Measurements from ENCODE around the gene DYNLRB1. TPM values are rescaled to one million over a fixed set of nuclear protein-coding genes. Genes with fewer than 3 reads are reported as not detected.

Gene DYNLRB1
- total and polyA plus RNA-seq, 2 donors (not counting 3 experiments of a cell fraction or from before 2014, with no cell fraction given): 142 to 245 TPM

GRCh38 chr20:34510575-34510974, 5.6 kb upstream of the DYNLRB1 start:
- Histone ChIP-seq H3K4me2 (ENCODE audit: insufficient read depth, low read length) (no peak overlapping the region), H3K9ac (replicated peaks; ENCODE audit: extremely low read depth, insufficient read depth, low read length) (no peak overlapping the region), H3K9me3 (replicated peaks; ENCODE audit: control insufficient read depth, insufficient read depth, low read length) (no peaks in the 10 kb centered on the region), H2AFZ (ENCODE audit: low read depth, low read length) (no peak overlapping the region), H3K4me1 (ENCODE audit: control insufficient read depth, extremely low read depth, insufficient read depth, low read length) (peaks cover 8% of the 10 kb centered on the region), H3K9me1 (replicated peaks; ENCODE audit: control insufficient read depth, extremely low read depth, insufficient read depth, low read length) (no peaks in the 10 kb centered on the region), H3K79me2 (ENCODE audit: control insufficient read depth, insufficient read depth, low read length) (no peaks in the 10 kb centered on the region), H3K36me3 (ENCODE audit: control insufficient read depth in 2 of 2, extremely low read depth in 1 of 2, insufficient read depth in 2 of 2, low read length in 2 of 2) (peaks cover 11 to 16% of the 10 kb centered on the region in 2 experiments), H4K20me1 (replicated peaks; ENCODE audit: control insufficient read depth, extremely low read depth, insufficient read depth, low read length) (no peaks in the 10 kb centered on the region), H3K27ac (ENCODE audit: insufficient read depth, low read depth, low read length) (no peak overlapping the region), H3K27me3 (ENCODE audit: control insufficient read depth in 2 of 2, insufficient read depth in 2 of 2, low read length in 2 of 2) (no peaks in the 10 kb centered on the region), H3K4me3 (replicated peaks in 1 of 3; ENCODE audit: insufficient read depth in 1 of 3, low read depth in 1 of 3, low read length in 3 of 3) (no peak overlapping the region)
- POLR2A ChIA-PET: no interaction called here
- FAIRE-seq (no peak), DNase-seq (ENCODE audit: low read depth, low spot score) (no peak)
- CTCF ChIA-PET: no interaction called here
- dilution Hi-C loops (cut with MboI; ENCODE audit: extremely low pct_ligation_motif_present, low sequenced_read_pairs): no loop called here
- BruUV-seq (replicated peaks): no TSS peak
- TF ChIP-seq MYC (IDR thresholded peaks at IDR 0.05; ENCODE audit: low read depth, low read length): no peak
- no peak for TF ChIP-seq GATA2 (IDR thresholded peaks at IDR 0.05; ENCODE audit: insufficient read depth, insufficient read length, low read depth, low read length)
- TF ChIP-seq FOS (IDR thresholded peaks at IDR 0.05; ENCODE audit: borderline replicate concordance, insufficient read depth, low read length): no peak
- TF ChIP-seq POLR2A (IDR thresholded peaks at IDR 0.05; ENCODE audit: low read depth, low read length): no peak
- TF ChIP-seq EZH2 (IDR thresholded peaks at IDR 0.05; ENCODE audit: borderline replicate concordance, low read depth, low read length, severe bottlenecking): no peak
- no peak for TF ChIP-seq POLR2AphosphoS5 (IDR thresholded peaks at IDR 0.05; ENCODE audit: insufficient read depth, low read depth, low read length)
- no peak for TF ChIP-seq JUN (IDR thresholded peaks at IDR 0.05; ENCODE audit: borderline replicate concordance, insufficient read depth, insufficient read length, low read depth)
- TF ChIP-seq, protein P1, sequence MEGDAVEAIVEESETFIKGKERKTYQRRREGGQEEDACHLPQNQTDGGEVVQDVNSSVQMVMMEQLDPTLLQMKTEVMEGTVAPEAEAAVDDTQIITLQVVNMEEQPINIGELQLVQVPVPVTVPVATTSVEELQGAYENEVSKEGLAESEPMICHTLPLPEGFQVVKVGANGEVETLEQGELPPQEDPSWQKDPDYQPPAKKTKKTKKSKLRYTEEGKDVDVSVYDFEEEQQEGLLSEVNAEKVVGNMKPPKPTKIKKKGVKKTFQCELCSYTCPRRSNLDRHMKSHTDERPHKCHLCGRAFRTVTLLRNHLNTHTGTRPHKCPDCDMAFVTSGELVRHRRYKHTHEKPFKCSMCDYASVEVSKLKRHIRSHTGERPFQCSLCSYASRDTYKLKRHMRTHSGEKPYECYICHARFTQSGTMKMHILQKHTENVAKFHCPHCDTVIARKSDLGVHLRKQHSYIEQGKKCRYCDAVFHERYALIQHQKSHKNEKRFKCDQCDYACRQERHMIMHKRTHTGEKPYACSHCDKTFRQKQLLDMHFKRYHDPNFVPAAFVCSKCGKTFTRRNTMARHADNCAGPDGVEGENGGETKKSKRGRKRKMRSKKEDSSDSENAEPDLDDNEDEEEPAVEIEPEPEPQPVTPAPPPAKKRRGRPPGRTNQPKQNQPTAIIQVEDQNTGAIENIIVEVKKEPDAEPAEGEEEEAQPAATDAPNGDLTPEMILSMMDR (IDR thresholded peaks at IDR 0.05; ENCODE audit: extremely low read depth in 1 of 2, insufficient read depth in 1 of 2, low read depth in 1 of 2, low read length in 2 of 2): no peak
- no peak for TF ChIP-seq MAX (IDR thresholded peaks at IDR 0.05; ENCODE audit: insufficient read depth, insufficient read length)
- intact Hi-C loops (cut with micrococcal nuclease): no loop called here
